Gastrocnemius medialis (tissue), 4 donors: ENCODE results near the gene USP46.

Source experiments
- CTCF ChIP-seq, 5 experiments: fragments of 450-650 bp in 3 of 5; fragments of 200-600 bp in 2 of 5; sonication (generic) in 2 of 5; IDR thresholded peaks in 4 of 5; conservative IDR thresholded peaks in 1 of 5; 1 replicate in 4 of 5; 2 replicates in 1 of 5; pipeline ENCODE4 v1.5.1; 2016 to 2019; ENCODE audit warnings: antibody characterized with exemption in 5 of 5, mild to moderate bottlenecking in 3 of 5, moderate library complexity in 3 of 5
- POLR2A ChIP-seq, 2 donors: fragments of 450-650 bp; IDR thresholded peaks; one replicate each; pipeline ENCODE4 v1.6.1; 2017; ENCODE audit warnings: antibody characterized with exemption in 2 of 2, mild to moderate bottlenecking in 2 of 2, moderate library complexity in 2 of 2

GRCh38 chr4:52685316-52685715, 26.2 kb upstream of the USP46 start:
- TF ChIP-seq CTCF (IDR thresholded peaks at IDR 0.05 in 4 of 5, conservative IDR thresholded peaks at IDR 0.05 in 1 of 5) (no peak), POLR2A (IDR thresholded peaks at IDR 0.05) (no peak)
